Muscle layer of colon (tissue), 2 donors: ENCODE results near the gene PSMC6.
"Not testable (repeated sequence)": the region's sequence is repeated elsewhere in the genome, so short reads cannot be mapped to it uniquely, and the experiment has no call there.

Experiments used
- H3K27ac ChIP-seq: one replicate; pipeline ENCODE4 v1.7.0; 2013; ENCODE audit warnings: low read depth, mild to moderate bottlenecking, low read length, moderate library complexity
- H3K27me3 ChIP-seq, 2 donors: one replicate each; pipeline ENCODE4 v1.7.0; 2013; ENCODE audit warnings: low read length in 2 of 2, mild to moderate bottlenecking in 2 of 2; ENCODE audit not compliant: insufficient read depth in 2 of 2, control insufficient read depth in 1 of 2
- H3K36me3 ChIP-seq: one replicate; pipeline ENCODE4 v1.7.0; 2013; ENCODE audit warnings: mild to moderate bottlenecking, low read length; ENCODE audit not compliant: insufficient read depth
- H3K4me1 ChIP-seq: one replicate; pipeline ENCODE4 v1.7.0; 2013; ENCODE audit warnings: mild to moderate bottlenecking, low read length; ENCODE audit not compliant: insufficient read depth
- H3K4me3 ChIP-seq, 2 donors: one replicate each; pipeline ENCODE4 v1.7.0; 2013; ENCODE audit warnings: low read length in 2 of 2, low read depth in 1 of 2, mild to moderate bottlenecking in 1 of 2, moderate library complexity in 1 of 2
- H3K9ac ChIP-seq: one replicate; pipeline ENCODE4 v1.7.0; 2013; ENCODE audit warnings: low read length
- H3K9me3 ChIP-seq: one replicate; pipeline ENCODE4 v1.7.0; 2013; ENCODE audit warnings: mild to moderate bottlenecking, low read length
- donor health status: abdominal sarcoma.
- donor health status: Adenocarcinoma of cecum.

PSMC6 gene

DNA sequence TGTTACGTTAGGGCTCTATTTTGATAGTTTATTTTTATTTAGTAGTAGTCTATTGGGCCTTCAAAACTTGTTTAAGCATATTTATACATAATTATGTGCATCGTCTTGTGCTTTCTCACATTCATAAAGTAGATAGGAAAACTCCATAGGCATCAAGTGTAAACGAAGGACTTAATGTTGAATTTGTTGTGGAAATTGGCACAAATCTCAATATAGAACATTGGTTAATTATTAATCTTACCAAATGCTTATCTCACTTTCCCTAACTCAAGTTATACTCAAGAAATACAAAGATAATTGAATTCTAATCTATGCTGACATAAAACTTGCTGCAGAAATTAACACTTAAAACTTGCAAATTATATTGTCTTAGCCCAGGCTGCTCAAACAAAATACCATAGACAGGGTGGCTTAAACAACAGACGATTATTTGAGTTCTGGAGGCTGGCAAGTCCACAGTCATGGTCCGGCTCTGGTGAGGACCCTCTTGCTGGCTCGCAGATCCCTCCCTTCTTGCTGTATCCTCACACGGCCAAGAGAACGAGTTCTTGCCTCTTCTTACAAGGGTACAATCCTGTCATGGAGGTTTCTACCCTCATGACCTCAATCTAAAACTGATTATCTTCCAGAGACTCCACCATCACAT lies 41.8 kb downstream of the PSMC6 start:
- Histone ChIP-seq H3K9ac (no peak overlapping the region), H3K9me3 (no peaks in the 10 kb centered on the region), H3K36me3 (peaks cover 19% of the 10 kb centered on the region), H3K4me3 (no peak overlapping the region), H3K27ac (no peak overlapping the region), H3K4me1 (no peaks in the 10 kb centered on the region), H3K27me3 (no peaks in the 10 kb centered on the region)

DNA sequence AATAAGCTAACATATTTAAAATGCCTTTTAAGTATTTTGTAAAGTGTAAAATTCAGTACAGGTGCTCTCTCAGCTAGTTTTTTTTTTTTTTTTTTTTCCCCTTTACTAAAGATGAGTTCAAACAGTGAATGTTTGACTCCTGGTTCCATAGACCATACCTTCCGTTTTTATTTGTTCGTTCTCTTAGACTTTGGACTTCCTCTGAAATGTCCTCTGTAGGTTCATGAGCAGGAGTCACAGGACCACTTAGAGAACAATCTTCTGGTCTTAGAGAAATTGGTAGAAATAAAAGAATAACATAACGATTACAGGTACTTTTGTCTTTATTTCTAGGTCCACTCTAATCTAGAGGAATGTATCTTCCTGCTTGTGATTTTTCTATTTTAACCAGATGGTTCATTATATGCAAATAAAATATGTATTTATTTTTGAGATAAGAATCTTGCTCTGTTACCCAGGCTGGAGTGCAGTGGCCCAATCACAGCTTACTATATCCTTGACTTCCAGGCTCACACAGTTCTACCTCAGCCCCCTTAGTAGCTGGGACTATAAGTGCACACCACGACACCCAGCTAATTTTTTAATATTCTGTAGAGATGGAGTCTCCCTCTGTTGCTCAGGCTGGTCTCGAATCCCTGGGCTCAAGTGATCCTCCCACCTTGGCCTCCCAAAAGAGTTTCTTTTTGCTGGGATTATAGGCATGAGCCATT lies 48.8 kb downstream of the PSMC6 start:
- H3K9ac ChIP-seq = no peak overlapping the region
- no peak overlapping the region for H3K27ac ChIP-seq
- no peaks in the 10 kb centered on the region for H3K27me3 ChIP-seq
- H3K4me3 ChIP-seq = no peak overlapping the region
- peaks cover 9% of the 10 kb centered on the region for H3K36me3 ChIP-seq
- H3K4me1 ChIP-seq = no peaks in the 10 kb centered on the region
- no peaks in the 10 kb centered on the region for H3K9me3 ChIP-seq

DNA sequence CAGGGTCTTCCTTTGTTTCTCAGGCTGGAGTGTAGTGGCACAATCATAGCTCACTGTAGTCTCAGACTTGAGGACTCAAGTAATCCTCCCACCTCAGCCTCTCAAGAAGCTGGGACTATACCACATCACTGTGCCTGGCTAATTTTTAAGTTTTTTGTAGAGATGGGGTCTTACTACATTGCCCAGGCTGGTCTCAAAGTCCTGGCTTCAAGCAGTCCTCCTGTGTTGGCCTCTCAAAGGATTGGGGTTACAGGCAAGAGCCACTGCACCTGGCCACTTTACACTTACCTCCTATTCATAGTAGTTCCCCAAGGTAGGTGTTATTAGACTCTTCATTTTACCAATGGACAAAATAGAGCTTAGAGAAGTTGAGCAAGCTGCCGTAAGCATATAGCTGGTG lies 52.1 kb downstream of the PSMC6 start:
- Histone ChIP-seq H3K27ac (no peak overlapping the region), H3K36me3 (peaks cover 9% of the 10 kb centered on the region)

GRCh38 chr14:52762923-52763322 lies 55.9 kb downstream of the PSMC6 start:
- H3K27me3 ChIP-seq, H3K4me3 ChIP-seq, H3K27ac ChIP-seq, H3K9me3 ChIP-seq, H3K9ac ChIP-seq, H3K4me1 ChIP-seq: not testable (repeated sequence)
- peaks cover 18% of the 10 kb centered on the region for H3K36me3 ChIP-seq

More for the DNA sequence above, 52.1 kb downstream of the PSMC6 start:
- H3K9me3 ChIP-seq = no peaks in the 10 kb centered on the region
- H3K4me3 ChIP-seq = no peak overlapping the region
- H3K27me3 ChIP-seq = no peaks in the 10 kb centered on the region
- H3K9ac ChIP-seq = no peak overlapping the region
- H3K4me1 ChIP-seq = no peaks in the 10 kb centered on the region

- no peaks in the 10 kb centered on the region for H3K27me3 ChIP-seq
- peaks cover 32% of the 10 kb centered on the region for H3K36me3 ChIP-seq
- no peak overlapping the region for H3K4me3 ChIP-seq
- no peak overlapping the region for H3K9ac ChIP-seq
- no peaks in the 10 kb centered on the region for H3K4me1 ChIP-seq
- no peak overlapping the region for H3K27ac ChIP-seq
- no peaks in the 10 kb centered on the region for H3K9me3 ChIP-seq
These were observed 60.2 kb downstream of the PSMC6 start for GRCh38 chr14:52767058-52767833.

GRCh38 chr14:52769887-52770286 lies 62.9 kb downstream of the PSMC6 start:
- no peaks in the 10 kb centered on the region for H3K9me3 ChIP-seq
- peaks cover 36% of the 10 kb centered on the region for H3K36me3 ChIP-seq
- H3K4me3 ChIP-seq = no peak overlapping the region

GRCh38 chr14:52776816-52777215 lies 69.8 kb downstream of the PSMC6 start:
- no peak overlapping the region for H3K27ac ChIP-seq
- no peaks in the 10 kb centered on the region for H3K27me3 ChIP-seq
- no peak overlapping the region for H3K4me3 ChIP-seq
- H3K9me3 ChIP-seq = no peaks in the 10 kb centered on the region
- no peak overlapping the region for H3K9ac ChIP-seq
- H3K36me3 ChIP-seq = peaks cover 11% of the 10 kb centered on the region
- no peaks in the 10 kb centered on the region for H3K4me1 ChIP-seq

More at GRCh38 chr14:52769887-52770286, 62.9 kb downstream of the PSMC6 start:
- no peak overlapping the region for H3K9ac ChIP-seq
- H3K27me3 ChIP-seq = no peaks in the 10 kb centered on the region
- no peaks in the 10 kb centered on the region for H3K4me1 ChIP-seq
- H3K27ac ChIP-seq = no peak overlapping the region
